Measurements from ENCODE around the gene GPR141.

GPR141 gene

GRCh38 chr7:37683246-37684120, at the start of gene GPR141:
TSS of gene GPR141 (plus strand) at chr7:37683766. CDS start at chr7:37740394, 56,628 bp downstream.
- no peak for DNase-seq (ENCODE audit: low read depth)

GRCh38 chr7:37635346-37635745, 48.2 kb upstream of the GPR141 start:
- no peak for DNase-seq (ENCODE audit: low read depth)

- no peak for DNase-seq (ENCODE audit: low read depth)
Measured at GRCh38 chr7:37642028-37642540, 41.5 kb upstream of the GPR141 start.

GRCh38 chr7:37643876-37644275, 39.7 kb upstream of the GPR141 start:
- DNase-seq (ENCODE audit: low read depth), result no peak

- no peak for DNase-seq (ENCODE audit: low read depth)
Measured at GRCh38 chr7:37645282-37646050, 38.1 kb upstream of the GPR141 start.

GRCh38 chr7:37656913-37657530, 26.5 kb upstream of the GPR141 start:
- DNase-seq (ENCODE audit: low read depth), result no peak

GRCh38 chr7:37657816-37658215, 25.8 kb upstream of the GPR141 start:
- no peak for DNase-seq (ENCODE audit: low read depth)

- DNase-seq (ENCODE audit: low read depth), result no peak
Measured at GRCh38 chr7:37659971-37660565, 23.5 kb upstream of the GPR141 start.

- DNase-seq (ENCODE audit: low read depth), result no peak
Measured at GRCh38 chr7:37660614-37661013, 23.0 kb upstream of the GPR141 start.

- no peak for DNase-seq (ENCODE audit: low read depth)
Measured at GRCh38 chr7:37663693-37664092, 19.9 kb upstream of the GPR141 start.

- no peak for DNase-seq (ENCODE audit: low read depth)
Measured at GRCh38 chr7:37665352-37666022, 18.1 kb upstream of the GPR141 start.

- no peak for DNase-seq (ENCODE audit: low read depth)
Measured at GRCh38 chr7:37666026-37666799, 17.4 kb upstream of the GPR141 start.

GRCh38 chr7:37669818-37670217, 13.7 kb upstream of the GPR141 start:
- DNase-seq (ENCODE audit: low read depth), result no peak

- DNase-seq (ENCODE audit: low read depth), result no peak
Measured at GRCh38 chr7:37670436-37670835, 13.1 kb upstream of the GPR141 start.

GRCh38 chr7:37671876-37672275, 11.7 kb upstream of the GPR141 start:
- no peak for DNase-seq (ENCODE audit: low read depth)

- no peak for DNase-seq (ENCODE audit: low read depth)
Measured at GRCh38 chr7:37672926-37673325, 10.6 kb upstream of the GPR141 start.

GRCh38 chr7:37673523-37673922, 10.0 kb upstream of the GPR141 start:
- no peak for DNase-seq (ENCODE audit: low read depth)

GRCh38 chr7:37674531-37674930, 9.0 kb upstream of the GPR141 start:
- DNase-seq (ENCODE audit: low read depth), result no peak

GRCh38 chr7:37675749-37676148, 7.8 kb upstream of the GPR141 start:
- DNase-seq (ENCODE audit: low read depth), result no peak

GRCh38 chr7:37684927-37685326, 1.4 kb downstream of the GPR141 start:
- DNase-seq (ENCODE audit: low read depth), result no peak
